Activated CD4-positive, alpha-beta T cell treated with anti-CD3 and anti-CD28 coated beads, Interleukin-2, amount 50 U/mL, for 24 hours (primary cell): Measurements from ENCODE around the gene DUX4.
"Not testable (repeated sequence)": the region's sequence is repeated elsewhere in the genome, so short reads cannot be mapped to it uniquely, and the experiment has no call there.

Experiments used
- DNase-seq, 2 donors: peaks; one replicate each; pipeline ENCODE4 v3.0.0-alpha.2; 2020; ENCODE audit warnings: low read depth in 1 of 2, low spot score in 1 of 2

DUX4 gene

DNA sequence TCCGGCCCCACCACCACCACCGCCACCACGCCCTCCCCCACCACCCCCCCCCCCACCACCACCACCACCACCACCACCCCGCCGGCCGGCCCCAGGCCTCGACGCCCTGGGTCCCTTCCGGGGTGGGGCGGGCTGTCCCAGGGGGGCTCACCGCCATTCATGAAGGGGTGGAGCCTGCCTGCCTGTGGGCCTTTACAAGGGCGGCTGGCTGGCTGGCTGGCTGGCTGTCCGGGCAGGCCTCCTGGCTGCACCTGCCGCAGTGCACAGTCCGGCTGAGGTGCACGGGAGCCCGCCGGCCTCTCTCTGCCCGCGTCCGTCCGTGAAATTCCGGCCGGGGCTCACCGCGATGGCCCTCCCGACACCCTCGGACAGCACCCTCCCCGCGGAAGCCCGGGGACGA is at the start of gene DUX4:
Gene DUX4, plus strand, starts transcription at position 347 of the 400 bp plus-strand sequence. Its CDS starts 0 bp downstream, at position 347.
- DNase-seq: not testable (repeated sequence)

DNA sequence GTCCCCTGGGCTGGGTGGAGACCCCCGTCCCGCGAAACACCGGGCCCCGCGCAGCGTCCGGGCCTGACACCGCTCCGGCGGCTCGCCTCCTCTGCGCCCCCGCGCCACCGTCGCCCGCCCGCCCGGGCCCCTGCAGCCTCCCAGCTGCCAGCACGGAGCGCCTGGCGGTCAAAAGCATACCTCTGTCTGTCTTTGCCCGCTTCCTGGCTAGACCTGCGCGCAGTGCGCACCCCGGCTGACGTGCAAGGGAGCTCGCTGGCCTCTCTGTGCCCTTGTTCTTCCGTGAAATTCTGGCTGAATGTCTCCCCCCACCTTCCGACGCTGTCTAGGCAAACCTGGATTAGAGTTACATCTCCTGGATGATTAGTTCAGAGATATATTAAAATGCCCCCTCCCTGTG is 1.9 kb downstream of the DUX4 start:
- not testable (repeated sequence) for DNase-seq

DNA sequence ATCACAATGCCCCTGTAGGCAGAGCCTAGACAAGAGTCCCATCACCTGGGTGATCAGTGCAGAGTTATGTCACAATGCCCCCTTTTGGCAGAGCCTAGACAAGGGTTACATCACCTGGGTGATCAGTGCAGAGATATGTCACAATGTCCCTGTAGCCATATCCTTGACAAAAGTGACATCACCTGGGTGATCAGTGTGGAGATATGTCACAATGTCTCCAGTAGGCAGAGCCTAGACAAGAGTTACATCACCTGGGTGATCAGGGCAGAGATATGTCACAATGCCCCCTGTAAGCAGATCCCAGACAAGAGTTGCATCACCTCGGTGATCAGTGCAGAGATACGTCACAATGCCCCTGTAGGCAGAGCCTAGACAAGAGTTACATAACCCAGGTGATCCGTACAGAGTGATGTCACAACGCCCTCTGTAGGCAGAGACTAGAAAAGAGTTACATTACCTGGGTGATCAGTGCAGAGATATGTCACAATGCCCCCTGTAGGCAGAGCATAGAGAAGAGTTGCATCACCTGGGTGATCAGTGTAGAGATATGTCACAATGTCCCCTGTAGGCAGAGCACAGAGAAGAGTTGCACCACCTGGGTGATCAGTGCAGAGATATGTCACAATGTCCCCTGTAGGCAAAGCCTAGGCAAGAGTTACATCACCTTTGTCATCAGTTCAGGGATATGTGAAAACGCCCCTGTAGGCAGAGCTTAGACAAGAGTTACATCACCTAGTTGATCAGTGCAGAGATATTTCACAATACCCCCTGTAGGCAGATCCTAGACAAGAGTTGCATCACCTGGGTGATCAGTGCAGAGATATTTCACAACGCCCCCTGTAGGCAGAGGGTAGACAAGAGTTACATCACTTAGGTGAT is 4.4 kb downstream of the DUX4 start:
- DNase-seq: not testable (repeated sequence)

DNA sequence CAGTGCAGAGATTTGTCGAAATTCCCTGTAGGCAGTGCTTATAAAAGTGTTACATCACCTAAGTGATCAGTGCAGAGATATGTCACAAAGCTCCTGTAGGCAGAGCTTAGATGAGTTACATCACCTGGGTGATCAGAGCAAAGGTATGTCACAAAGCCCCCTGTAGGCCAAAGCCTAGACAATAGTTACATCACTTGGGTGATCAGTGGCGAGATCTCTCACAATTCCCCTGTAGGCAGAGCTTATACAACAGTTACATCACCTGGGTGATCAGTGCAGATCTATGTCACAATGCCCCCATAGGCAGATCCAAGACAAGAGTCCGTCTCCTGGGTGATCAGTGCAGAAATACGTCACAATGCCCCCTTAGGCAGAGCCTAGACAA is 5.0 kb downstream of the DUX4 start:
- DNase-seq: not testable (repeated sequence)

DNA sequence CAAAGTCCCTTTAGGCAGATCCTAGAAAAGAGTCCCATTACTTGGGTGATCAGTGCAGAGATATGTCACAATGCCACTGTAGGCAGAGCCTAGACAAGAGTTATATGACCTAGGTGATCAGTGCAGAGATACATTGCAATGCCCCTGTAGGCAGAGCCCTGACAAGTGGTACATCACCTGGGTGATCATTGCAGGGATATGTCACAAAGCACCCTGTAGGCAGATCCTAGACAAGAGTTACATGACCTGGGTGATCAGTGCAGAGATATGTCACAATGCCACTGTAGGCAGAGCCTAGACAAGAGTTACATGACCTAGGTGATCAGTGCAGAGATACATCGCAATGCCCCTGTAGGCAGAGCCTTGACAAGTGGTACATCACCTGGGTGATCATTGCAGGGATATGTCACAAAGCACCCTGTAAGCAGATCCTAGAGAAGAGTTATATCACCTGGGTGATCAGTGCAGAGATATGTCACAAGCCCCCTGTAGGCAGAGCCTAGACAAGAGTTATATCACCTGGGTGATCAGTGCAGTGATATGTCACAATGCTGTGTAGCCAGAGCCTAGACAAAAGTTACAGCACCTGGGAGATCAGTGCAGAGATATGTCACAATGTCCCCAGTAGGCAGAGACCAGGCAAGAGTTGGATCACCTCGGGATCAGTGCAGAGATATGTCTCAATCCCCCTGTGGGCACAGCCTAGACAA is 5.6 kb downstream of the DUX4 start:
- DNase-seq: not testable (repeated sequence)

DNA sequence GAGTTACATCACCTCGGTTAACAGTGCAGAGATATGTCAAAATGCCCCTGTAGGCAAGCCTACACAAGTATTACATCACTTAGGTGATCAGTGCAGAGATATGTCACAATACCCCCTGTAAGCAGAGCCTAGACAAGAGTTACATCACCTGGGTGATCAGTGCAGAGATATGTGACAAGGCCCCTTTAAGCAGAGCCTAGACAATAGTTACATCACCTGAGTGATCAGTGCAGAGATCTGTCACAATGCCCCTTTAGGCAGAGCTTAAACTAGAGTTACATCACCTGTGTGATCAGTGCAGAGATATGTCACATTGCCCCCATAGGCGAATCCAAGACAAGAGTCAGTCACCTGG is 6.1 kb downstream of the DUX4 start:
- not testable (repeated sequence) for DNase-seq

DNA sequence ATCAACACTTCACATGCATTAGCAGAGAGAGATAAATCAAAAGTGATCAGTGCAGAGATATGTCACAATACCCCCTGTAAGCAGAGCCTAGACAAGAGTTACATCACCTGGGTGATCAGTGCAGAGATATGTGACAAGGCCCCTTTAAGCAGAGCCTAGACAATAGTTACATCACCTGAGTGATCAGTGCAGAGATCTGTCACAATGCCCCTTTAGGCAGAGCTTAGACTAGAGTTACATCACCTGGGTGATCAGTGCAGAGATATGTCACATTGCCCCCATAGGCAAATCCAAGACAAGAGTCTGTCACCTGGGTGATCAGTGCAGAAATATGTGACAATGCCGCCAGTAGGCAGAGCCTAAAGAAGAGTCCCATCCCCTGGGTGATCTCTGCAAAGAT is 7.4 kb downstream of the DUX4 start:
- DNase-seq: not testable (repeated sequence)

DNA sequence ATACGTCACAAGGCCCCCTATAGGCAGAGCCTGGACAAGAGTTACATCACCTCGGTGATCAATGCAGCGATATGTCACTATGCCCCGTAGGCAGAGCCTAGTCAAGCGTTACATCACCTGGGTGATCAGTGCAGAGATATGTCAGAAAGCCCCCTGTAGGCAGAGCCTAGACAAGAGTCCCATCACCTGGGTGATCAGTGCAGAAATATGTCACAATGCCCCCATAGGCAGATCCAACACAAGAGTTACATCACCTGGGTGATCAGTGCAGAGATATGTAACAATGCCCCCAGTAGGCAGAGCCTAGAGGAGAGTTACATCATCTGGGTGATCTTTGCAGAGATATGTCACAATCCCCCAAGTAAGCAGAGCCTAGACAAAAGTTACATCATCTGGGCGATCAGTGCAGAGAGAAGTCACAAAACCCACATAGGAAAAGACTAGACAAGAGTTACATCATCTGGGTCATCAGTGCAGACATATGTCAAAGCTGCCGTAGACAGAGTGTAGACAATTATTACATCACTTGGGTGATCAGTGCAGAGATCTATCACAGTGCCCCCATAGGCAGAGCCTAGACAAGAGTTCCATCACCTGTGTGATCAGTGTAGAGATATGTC is 8.0 kb downstream of the DUX4 start:
- DNase-seq: not testable (repeated sequence)

DNA sequence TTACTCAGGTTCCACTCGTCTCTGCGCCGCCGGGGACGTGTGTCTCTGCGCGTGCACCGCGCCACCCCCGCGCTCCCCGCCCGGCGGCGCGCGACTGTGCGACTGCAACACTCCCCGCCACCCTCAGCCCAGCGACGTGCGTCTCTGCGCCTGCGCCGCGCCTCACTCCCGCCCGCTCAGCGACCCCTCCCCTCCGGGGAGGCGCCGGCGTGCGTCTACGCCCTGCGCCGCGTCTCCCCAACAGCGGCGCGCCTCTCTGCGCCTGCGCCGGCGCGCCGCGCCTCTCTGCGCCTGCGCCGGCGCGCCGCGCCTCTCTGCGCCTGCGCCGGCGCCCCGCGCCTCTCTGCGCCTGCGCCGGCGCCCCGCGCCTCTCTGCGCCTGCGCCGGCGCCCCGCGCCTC is 29.9 kb downstream of the DUX4 start:
- not testable (repeated sequence) for DNase-seq
